ENCODE measurements around the gene DHRS9. TPM values are rescaled to one million over a fixed set of nuclear protein-coding genes. Genes with fewer than 3 reads are reported as not detected.

The DHRS9 gene
- 1 to 10 TPM in 1 of 2 donors, not detected in 1; 1.0 TPM for total RNA-seq

- TF ChIP-seq POLR2A (IDR thresholded peaks at IDR 0.05) (no peak), CTCF (IDR thresholded peaks at IDR 0.05) (no peak)
- Histone ChIP-seq H3K4me3 (no peak within 1 kb of the TSS), H3K27me3 (no peaks in the 10 kb centered on the region), H3K36me3 (replicated peaks in 1 of 2; ENCODE audit: insufficient read depth in 1 of 2, low read depth in 2 of 2) (no peaks in the 10 kb centered on the region), H3K9me3 (no peaks in the 10 kb centered on the region), H3K27ac (no peak within 1 kb of the TSS), H3K4me1 (no peaks in the 10 kb centered on the region)
- DNase-seq (peak in 1 of 4 donors; percentile 31), ATAC-seq (no peak)
- intact Hi-C loops (cut with DNase I): no loop called here
- WGBS, 2 donors: 47 to 63% methylated on average over 5 of the region's 5 CpGs
Observed at GRCh38 chr2:169069341-169069740, at the start of gene DHRS9. TSS of gene DHRS9 (plus strand) at chr2:169069563. CDS start at chr2:169081582, 12,019 bp downstream.

- Histone ChIP-seq H3K36me3 (replicated peaks in 1 of 2; ENCODE audit: insufficient read depth in 1 of 2, low read depth in 2 of 2) (no peaks in the 10 kb centered on the region), H3K9me3 (no peaks in the 10 kb centered on the region), H3K27me3 (no peaks in the 10 kb centered on the region), H3K4me3 (no peak overlapping the region), H3K27ac (no peak overlapping the region), H3K4me1 (no peaks in the 10 kb centered on the region)
- ATAC-seq: no peak
- DNase-seq: no peak
- 48 to 58% methylated on average over 3 of the region's 3 CpGs for WGBS, 2 donors
- intact Hi-C loops (cut with DNase I): no loop called here
- TF ChIP-seq POLR2A (IDR thresholded peaks at IDR 0.05): no peak
- TF ChIP-seq CTCF (IDR thresholded peaks at IDR 0.05): no peak
Observed at GRCh38 chr2:169023161-169023560, 46.2 kb upstream of the DHRS9 start.

DNA sequence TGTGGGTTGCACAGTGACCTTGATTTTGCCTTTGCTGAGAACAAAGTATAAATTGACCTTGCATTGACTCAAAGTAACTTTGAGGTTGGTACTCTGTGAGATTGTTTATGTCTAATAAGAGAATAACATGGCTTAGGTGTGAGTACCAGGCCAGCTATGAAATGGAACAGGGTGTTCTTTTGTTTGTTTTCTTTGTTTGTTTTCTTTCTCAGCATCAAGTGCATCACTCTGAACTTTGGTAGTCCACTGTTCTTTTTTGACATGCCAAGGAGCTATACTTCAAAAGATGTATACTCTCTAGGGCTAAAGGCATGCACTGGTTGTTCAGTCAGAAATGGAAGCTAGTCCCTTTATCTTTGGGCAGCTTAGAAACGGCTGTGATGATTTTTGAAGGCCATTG lies 43.3 kb upstream of the DHRS9 start:
- 44 to 47% methylated on average over 1 of the region's 1 CpG for WGBS, 2 donors
- Histone ChIP-seq H3K27me3 (no peaks in the 10 kb centered on the region), H3K9me3 (no peaks in the 10 kb centered on the region), H3K36me3 (replicated peaks in 1 of 2; ENCODE audit: insufficient read depth in 1 of 2, low read depth in 2 of 2) (no peaks in the 10 kb centered on the region), H3K27ac (no peak overlapping the region), H3K4me3 (no peak overlapping the region), H3K4me1 (no peaks in the 10 kb centered on the region)
- intact Hi-C loops (cut with DNase I): no loop called here
- no peak for TF ChIP-seq CTCF (IDR thresholded peaks at IDR 0.05)
- TF ChIP-seq POLR2A (IDR thresholded peaks at IDR 0.05): no peak
- DNase-seq: no peak
- no peak for ATAC-seq

GRCh38 chr2:169027234-169027633 lies 42.1 kb upstream of the DHRS9 start:
- WGBS, 2 donors: 49 to 61% methylated on average over 3 of the region's 3 CpGs
- no peak for DNase-seq
- intact Hi-C loops (cut with DNase I): no loop called here

More at GRCh38 chr2:169027234-169027633, 42.1 kb upstream of the DHRS9 start:
- no peaks in the 10 kb centered on the region for H3K9me3 ChIP-seq
- H3K36me3 ChIP-seq (replicated peaks in 1 of 2; ENCODE audit: insufficient read depth in 1 of 2, low read depth in 2 of 2): no peaks in the 10 kb centered on the region
- H3K4me3 ChIP-seq: no peak overlapping the region
- no peak for TF ChIP-seq POLR2A (IDR thresholded peaks at IDR 0.05)
- TF ChIP-seq CTCF (IDR thresholded peaks at IDR 0.05): no peak
- no peak overlapping the region for H3K27ac ChIP-seq
- no peaks in the 10 kb centered on the region for H3K4me1 ChIP-seq
- no peaks in the 10 kb centered on the region for H3K27me3 ChIP-seq
- no peak for ATAC-seq
